ENCODE measurements around the gene DPF3.

DNA sequence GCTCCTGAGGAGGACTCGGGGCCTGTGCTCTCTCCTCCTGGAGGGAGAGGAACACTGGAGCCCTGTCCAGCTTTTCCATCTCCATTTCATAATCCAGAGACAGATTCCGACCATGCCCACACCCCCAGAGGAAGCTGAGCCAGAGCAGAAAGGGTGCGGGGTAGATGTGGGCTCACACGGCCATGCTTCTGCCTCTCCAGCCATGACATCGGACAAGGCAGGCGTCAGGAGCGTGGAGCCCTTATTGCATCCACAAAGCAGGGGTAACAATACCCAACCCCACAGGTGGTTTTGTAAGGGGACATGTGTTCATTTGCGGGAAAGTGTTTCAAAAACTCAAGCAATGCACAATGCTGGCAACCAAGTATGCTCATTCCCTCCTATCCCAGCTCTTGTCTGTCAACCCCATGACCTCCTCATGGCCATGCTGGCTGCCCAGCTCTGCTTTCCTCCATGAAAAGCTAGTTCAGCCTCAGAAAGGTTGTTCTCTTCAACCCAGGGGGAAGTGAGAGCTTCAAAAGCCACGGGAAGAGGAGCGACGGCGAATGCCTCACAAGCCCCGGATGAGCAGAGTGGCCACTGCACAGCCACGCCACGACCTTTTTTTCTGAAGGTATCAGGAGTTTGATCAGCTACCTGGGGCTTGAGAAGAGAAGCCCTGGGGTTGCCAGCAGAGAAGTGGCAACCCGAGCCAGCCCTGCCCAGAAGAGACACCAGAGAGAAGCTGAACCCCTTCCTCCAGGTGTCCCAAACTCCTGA, 161.7 kb downstream of the DPF3 start:
- TF ChIP-seq EZH2phosphoT487 (IDR thresholded peaks at IDR 0.05; ENCODE audit: insufficient read depth, low read depth) (no peak), EZH2 (IDR thresholded peaks at IDR 0.05; ENCODE audit: insufficient read depth, poor library complexity, severe bottlenecking) (no peak)

Measured in GM23248 (cell line).